Neuron (in vitro differentiated cells): ENCODE measurements around the gene FAIM.

ENCODE experiments used
- H2AFZ ChIP-seq: one replicate; pipeline ENCODE4 v1.6.1; 2013; ENCODE audit warnings: low read depth, mild to moderate bottlenecking, inconsistent platforms, low read length, moderate library complexity
- H3K27me3 ChIP-seq: one replicate; pipeline ENCODE4 v1.6.1; 2013; ENCODE audit warnings: low read length; ENCODE audit not compliant: insufficient read depth
- H3K36me3 ChIP-seq: one replicate; pipeline ENCODE4 v1.6.1; 2013; ENCODE audit warnings: low read length; ENCODE audit not compliant: insufficient read depth
- H3K4me1 ChIP-seq: one replicate; pipeline ENCODE4 v1.6.1; 2013; ENCODE audit warnings: low read length; ENCODE audit not compliant: insufficient read depth
- H3K4me3 ChIP-seq: 2 replicates; pipeline ENCODE4 v1.5.1; 2013; ENCODE audit warnings: mild to moderate bottlenecking, low read length, moderate library complexity
- H3K9me3 ChIP-seq: one replicate; pipeline ENCODE4 v1.6.1; 2013; ENCODE audit warnings: low read length

Gene FAIM

GRCh38 chr3:138624518-138624917 is 15.9 kb downstream of the FAIM start:
- Histone ChIP-seq H3K4me1 (no peaks in the 10 kb centered on the region), H3K36me3 (no peaks in the 10 kb centered on the region), H2AFZ (no peak overlapping the region), H3K27me3 (no peaks in the 10 kb centered on the region), H3K4me3 (no peak overlapping the region), H3K9me3 (no peaks in the 10 kb centered on the region)

- Histone ChIP-seq H3K27me3 (no peaks in the 10 kb centered on the region), H3K9me3 (no peaks in the 10 kb centered on the region), H3K4me1 (no peaks in the 10 kb centered on the region), H2AFZ (no peak overlapping the region), H3K36me3 (no peaks in the 10 kb centered on the region), H3K4me3 (no peak overlapping the region)
Measured at GRCh38 chr3:138625707-138626365, 17.3 kb downstream of the FAIM start.

GRCh38 chr3:138629526-138629925 is 21.0 kb downstream of the FAIM start:
- Histone ChIP-seq H3K27me3 (no peaks in the 10 kb centered on the region), H3K4me3 (no peak overlapping the region), H3K4me1 (no peaks in the 10 kb centered on the region), H2AFZ (no peak overlapping the region), H3K36me3 (no peaks in the 10 kb centered on the region), H3K9me3 (no peaks in the 10 kb centered on the region)

- H2AFZ ChIP-seq = no peak overlapping the region
- no peaks in the 10 kb centered on the region for H3K27me3 ChIP-seq
- no peaks in the 10 kb centered on the region for H3K4me1 ChIP-seq
- H3K36me3 ChIP-seq = no peaks in the 10 kb centered on the region
- no peak overlapping the region for H3K4me3 ChIP-seq
- H3K9me3 ChIP-seq = peaks cover 2% of the 10 kb centered on the region
Measured at GRCh38 chr3:138638641-138639040, 30.1 kb downstream of the FAIM start.

- H3K36me3 ChIP-seq = no peaks in the 10 kb centered on the region
- H3K4me1 ChIP-seq = no peaks in the 10 kb centered on the region
- peaks cover 2% of the 10 kb centered on the region for H3K9me3 ChIP-seq
- no peak overlapping the region for H2AFZ ChIP-seq
- no peak overlapping the region for H3K4me3 ChIP-seq
- H3K27me3 ChIP-seq = no peaks in the 10 kb centered on the region
Measured at GRCh38 chr3:138640537-138640936, 32.0 kb downstream of the FAIM start.

GRCh38 chr3:138642226-138642926 is 33.8 kb downstream of the FAIM start:
- Histone ChIP-seq H3K27me3 (no peaks in the 10 kb centered on the region), H2AFZ (no peak overlapping the region), H3K36me3 (no peaks in the 10 kb centered on the region), H3K9me3 (peaks cover 2% of the 10 kb centered on the region), H3K4me3 (no peak overlapping the region), H3K4me1 (no peaks in the 10 kb centered on the region)

- no peak overlapping the region for H3K4me3 ChIP-seq
- no peaks in the 10 kb centered on the region for H3K36me3 ChIP-seq
- H3K4me1 ChIP-seq = no peaks in the 10 kb centered on the region
- H3K9me3 ChIP-seq = peaks cover 2% of the 10 kb centered on the region
- H2AFZ ChIP-seq = no peak overlapping the region
- H3K27me3 ChIP-seq = no peaks in the 10 kb centered on the region
Measured at GRCh38 chr3:138642927-138643253, 34.3 kb downstream of the FAIM start.

- Histone ChIP-seq H2AFZ (no peak overlapping the region), H3K27me3 (no peaks in the 10 kb centered on the region), H3K4me1 (no peaks in the 10 kb centered on the region), H3K9me3 (peaks cover 13% of the 10 kb centered on the region), H3K36me3 (peaks cover 13% of the 10 kb centered on the region), H3K4me3 (no peak overlapping the region)
Measured at GRCh38 chr3:138646008-138646407, 37.4 kb downstream of the FAIM start.

- Histone ChIP-seq H3K4me1 (no peaks in the 10 kb centered on the region), H3K4me3 (no peak overlapping the region), H3K9me3 (peaks cover 15% of the 10 kb centered on the region), H3K36me3 (peaks cover 13% of the 10 kb centered on the region), H2AFZ (no peak overlapping the region), H3K27me3 (no peaks in the 10 kb centered on the region)
Measured at GRCh38 chr3:138646513-138646912, 37.9 kb downstream of the FAIM start.

- peaks cover 13% of the 10 kb centered on the region for H3K36me3 ChIP-seq
- no peak overlapping the region for H2AFZ ChIP-seq
- no peak overlapping the region for H3K4me3 ChIP-seq
- no peaks in the 10 kb centered on the region for H3K4me1 ChIP-seq
- H3K9me3 ChIP-seq = peaks cover 13% of the 10 kb centered on the region
- H3K27me3 ChIP-seq = no peaks in the 10 kb centered on the region
Measured at GRCh38 chr3:138649134-138649533, 40.6 kb downstream of the FAIM start.

- Histone ChIP-seq H2AFZ (no peak overlapping the region), H3K9me3 (peaks cover 13% of the 10 kb centered on the region), H3K4me3 (no peak overlapping the region), H3K4me1 (no peaks in the 10 kb centered on the region), H3K27me3 (no peaks in the 10 kb centered on the region), H3K36me3 (peaks cover 25% of the 10 kb centered on the region)
Measured at GRCh38 chr3:138653567-138653966, 45.0 kb downstream of the FAIM start.

- H3K27me3 ChIP-seq = no peaks in the 10 kb centered on the region
- no peaks in the 10 kb centered on the region for H3K4me1 ChIP-seq
- H3K4me3 ChIP-seq = no peak overlapping the region
- no peak overlapping the region for H2AFZ ChIP-seq
- no peaks in the 10 kb centered on the region for H3K9me3 ChIP-seq
- H3K36me3 ChIP-seq = peaks cover 13% of the 10 kb centered on the region
Measured at GRCh38 chr3:138657508-138657907, 48.9 kb downstream of the FAIM start.

GRCh38 chr3:138668107-138668506 is 59.5 kb downstream of the FAIM start:
- peaks cover 15% of the 10 kb centered on the region for H3K4me1 ChIP-seq
- H3K36me3 ChIP-seq = peaks cover 3% of the 10 kb centered on the region
- no peak overlapping the region for H3K4me3 ChIP-seq
- no peak overlapping the region for H2AFZ ChIP-seq
- no peaks in the 10 kb centered on the region for H3K9me3 ChIP-seq
- no peaks in the 10 kb centered on the region for H3K27me3 ChIP-seq

GRCh38 chr3:138670407-138670806 is 61.8 kb downstream of the FAIM start:
- H3K27me3 ChIP-seq = no peaks in the 10 kb centered on the region
- peaks cover 27% of the 10 kb centered on the region for H3K4me1 ChIP-seq

More at GRCh38 chr3:138670407-138670806, 61.8 kb downstream of the FAIM start:
- peak overlapping the region; percentile 38 for H2AFZ ChIP-seq
- H3K36me3 ChIP-seq = no peaks in the 10 kb centered on the region
- H3K9me3 ChIP-seq = peaks cover 4% of the 10 kb centered on the region
- H3K4me3 ChIP-seq = no peak overlapping the region
